HG02759 (cell line): ENCODE data around the gene AKTIP.

Experiments
- ATAC-seq: cut with Tn5 transposase; IDR thresholded peaks from one replicate; pipeline ENCODE4 v1.9.1; 2021; ENCODE audit warnings: mild to moderate bottlenecking, moderate library complexity; ENCODE audit not compliant: unreplicated experiment

The AKTIP gene

GRCh38 chr16:53484542-53484941 lies 18.5 kb downstream of the AKTIP start:
- ATAC-seq: no peak

DNA sequence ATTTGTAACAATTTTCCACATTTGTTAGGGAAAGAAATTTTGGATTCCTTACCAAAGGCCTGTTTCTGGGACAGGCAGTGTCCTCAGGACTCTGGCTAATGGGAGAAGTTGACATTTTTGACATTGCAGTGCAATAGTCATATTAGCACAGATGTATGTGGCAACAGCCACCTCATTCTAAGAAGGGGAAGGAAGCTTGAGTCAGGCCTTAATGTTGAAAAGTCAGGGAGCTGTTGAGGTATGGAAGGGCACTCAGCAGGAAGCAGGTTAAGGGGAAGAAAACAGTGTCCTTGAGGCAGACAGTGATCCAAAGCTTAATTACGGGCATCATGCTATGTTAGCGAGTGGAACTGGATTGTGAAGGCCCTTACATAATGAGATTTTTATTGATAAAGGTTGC lies 20.9 kb downstream of the AKTIP start:
- ATAC-seq: no peak

DNA sequence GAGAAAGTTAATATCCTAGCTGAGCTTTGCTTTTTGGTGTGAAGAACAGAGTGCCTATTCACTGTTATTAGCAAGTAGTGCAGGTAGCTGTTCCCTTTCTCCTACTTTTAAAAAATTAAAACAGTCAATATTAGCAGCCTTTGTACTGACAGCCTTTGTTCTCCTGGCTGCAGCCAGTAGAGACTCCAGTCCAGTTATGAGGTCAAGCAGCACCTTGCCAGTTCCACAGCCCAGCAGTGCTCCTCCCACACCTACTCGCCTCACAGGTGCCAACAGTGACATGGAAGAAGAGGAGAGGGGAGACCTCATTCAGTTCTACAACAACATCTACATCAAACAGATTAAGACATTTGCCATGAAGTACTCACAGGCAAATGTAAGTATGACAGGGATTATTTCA lies 22.6 kb downstream of the AKTIP start:
- no peak for ATAC-seq

- ATAC-seq: no peak
Observed at GRCh38 chr16:53478965-53479364, 24.0 kb downstream of the AKTIP start.

GRCh38 chr16:53476867-53477266 lies 26.1 kb downstream of the AKTIP start:
- no peak for ATAC-seq

DNA sequence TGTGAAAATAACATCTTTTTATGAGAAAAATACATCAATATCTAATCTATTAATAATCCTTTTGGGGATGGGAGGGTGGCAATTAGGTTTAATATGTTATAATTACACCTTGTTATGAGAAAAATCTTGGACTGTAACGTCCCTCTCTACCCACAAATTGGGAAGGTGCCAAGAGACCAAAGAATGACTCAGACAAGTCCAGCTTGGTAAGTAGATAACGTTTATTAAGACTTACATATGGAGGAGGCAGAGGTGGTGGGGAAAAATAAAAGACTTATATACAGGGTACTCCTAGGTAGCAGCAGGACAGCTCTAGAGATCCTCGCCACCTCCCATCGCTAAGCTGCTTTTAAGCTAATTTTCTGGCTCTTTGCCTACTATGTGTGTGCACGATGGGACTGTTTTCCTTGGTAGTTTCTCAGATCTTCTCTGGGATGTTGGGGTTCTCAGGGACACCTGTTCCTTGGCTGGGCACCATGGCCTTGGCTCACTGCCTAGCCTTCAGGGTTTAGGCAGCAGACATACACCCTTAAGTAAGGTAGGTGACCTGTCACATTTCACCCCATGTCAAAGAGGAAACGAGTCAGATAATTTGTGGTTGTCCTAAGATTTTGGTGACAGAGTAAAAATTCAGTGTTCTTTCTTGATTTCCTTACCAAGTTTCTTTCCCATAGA lies 37.3 kb downstream of the AKTIP start:
- no peak for ATAC-seq

DNA sequence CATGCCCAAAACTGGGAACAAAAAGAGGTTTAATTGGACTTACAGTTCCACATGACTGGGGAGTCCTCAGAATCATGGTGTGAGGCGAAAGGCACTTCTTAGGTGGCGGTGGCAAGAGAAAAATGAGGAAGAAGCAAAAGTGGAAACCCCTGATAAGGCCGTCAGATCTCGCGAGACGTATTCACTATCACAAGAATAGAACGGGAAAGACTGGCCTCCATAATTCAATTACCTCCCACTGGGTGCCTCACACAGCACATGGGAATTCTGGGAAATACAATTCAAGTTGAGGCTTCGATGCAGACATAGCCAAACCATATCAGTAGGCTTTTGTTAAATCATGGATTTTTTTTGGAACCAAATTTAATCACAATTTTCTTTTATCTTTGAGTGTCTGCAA lies 44.4 kb downstream of the AKTIP start:
- ATAC-seq: no peak

- peak; percentile 100 for ATAC-seq
Observed at GRCh38 chr16:53457670-53458069, 45.3 kb downstream of the AKTIP start.

DNA sequence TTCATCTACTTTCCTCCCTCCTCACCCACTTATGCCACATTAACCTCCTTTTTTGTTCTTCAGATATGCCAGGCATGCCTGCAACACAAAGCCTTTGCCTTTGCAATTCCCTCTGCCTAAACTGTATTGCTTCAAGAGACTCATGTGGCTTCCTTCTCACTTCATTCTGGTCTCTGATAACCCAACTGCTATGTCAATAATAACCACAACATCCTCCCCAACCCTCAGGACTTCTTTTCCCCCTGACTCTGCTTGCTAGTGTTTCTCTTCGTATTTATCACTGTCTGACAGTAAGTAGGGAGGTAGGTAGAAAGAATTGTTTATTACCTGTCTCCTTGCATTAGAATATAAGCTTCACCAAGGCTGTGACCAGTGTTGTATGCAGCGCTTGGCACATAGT lies 46.4 kb downstream of the AKTIP start:
- ATAC-seq: no peak

GRCh38 chr16:53453928-53454327 lies 49.1 kb downstream of the AKTIP start:
- no peak for ATAC-seq

GRCh38 chr16:53449816-53450517 lies 53.0 kb downstream of the AKTIP start:
- ATAC-seq: no peak

GRCh38 chr16:53446090-53446489 lies 56.9 kb downstream of the AKTIP start:
- ATAC-seq: no peak

- ATAC-seq: no peak
Observed at GRCh38 chr16:53445534-53445933, 57.5 kb downstream of the AKTIP start.
